ENCODE measurements around the gene ZNF888.
A peak's percentile ranks its signal among the peaks of the same experiment; 100 is the strongest.
"Not testable (repeated sequence)": the region's sequence is repeated elsewhere in the genome, so short reads cannot be mapped to it uniquely, and the experiment has no call there.

ZNF888 gene

DNA sequence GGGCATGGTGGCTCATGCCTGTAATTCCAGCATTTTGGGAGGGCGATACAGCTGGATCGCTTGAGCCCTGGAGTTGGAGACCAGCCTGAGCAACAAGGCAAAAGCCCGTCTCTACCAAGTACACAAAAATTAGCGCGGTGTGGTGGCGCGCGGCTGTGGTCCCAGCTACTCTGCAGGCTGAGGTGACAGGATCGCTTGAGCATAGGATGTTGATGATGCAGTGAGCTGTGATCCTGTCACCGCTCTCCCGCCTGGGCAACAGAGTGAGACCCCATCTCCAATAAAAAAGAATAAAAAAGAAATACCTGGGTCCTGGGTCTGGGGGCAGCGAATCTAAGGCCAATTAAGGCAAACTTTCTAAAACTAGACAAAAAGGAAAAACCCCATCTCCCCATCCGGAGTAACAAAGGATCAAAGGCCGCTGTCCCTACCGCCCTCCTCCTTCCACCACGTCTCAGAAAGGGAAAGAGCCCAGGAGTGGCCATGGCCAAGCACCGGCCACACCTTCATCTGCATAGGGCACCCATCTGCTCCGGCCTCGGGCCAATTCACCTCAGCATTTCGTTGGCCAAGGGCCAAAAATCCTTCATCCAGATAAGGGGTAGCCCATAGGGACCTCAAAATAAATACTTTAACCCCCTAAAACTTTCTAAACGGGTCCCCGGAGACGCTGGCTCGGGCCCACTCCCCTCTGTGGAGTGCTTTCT lies 26.6 kb downstream of the ZNF888 start:
- in situ Hi-C loops (cut with MboI; ENCODE audit: low pct_unique_long_range_greater_than_20kb, low sequenced_read_pairs), result no loop called here
- no peak for DNase-seq

DNA sequence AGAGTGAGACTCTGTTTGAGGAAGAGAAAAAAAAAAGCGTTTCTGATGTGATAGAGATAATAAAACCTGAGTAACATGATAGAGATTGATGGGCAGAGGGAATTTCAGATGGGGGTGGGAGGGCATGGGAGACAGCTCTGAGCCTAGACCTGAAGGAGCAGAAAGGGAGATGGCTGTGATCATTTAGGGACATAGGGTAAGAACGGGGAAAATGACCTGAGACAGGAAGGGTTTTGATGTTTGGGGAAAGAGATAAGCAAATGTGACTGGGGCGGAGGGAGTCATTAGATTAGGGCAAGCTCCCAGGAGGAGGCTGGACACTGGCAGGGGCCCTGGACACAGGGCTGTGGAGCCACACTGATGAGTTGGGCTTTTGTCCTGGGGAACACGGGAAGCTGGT lies 31.9 kb downstream of the ZNF888 start:
- no peak for DNase-seq
- in situ Hi-C loops (cut with MboI; ENCODE audit: low pct_unique_long_range_greater_than_20kb, low sequenced_read_pairs), result no loop called here

DNA sequence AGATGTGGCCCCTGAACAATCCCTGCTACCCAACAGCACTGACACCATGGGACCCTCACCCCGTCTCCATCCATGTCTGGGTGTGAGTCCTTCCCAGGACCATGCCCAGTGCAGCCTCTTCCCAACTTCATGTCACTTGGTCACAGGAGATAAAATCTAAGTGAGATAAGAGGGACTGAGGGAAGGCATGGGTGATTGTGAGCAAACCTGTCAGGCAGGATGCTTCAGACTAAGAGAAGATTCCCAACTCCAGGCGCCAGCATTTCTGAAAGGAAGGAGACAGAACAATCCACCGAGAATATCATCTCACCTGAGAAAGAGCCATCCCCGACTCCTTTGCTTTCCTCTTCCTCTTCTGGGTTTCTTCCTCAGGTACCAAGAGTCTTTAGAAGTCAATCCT lies 33.3 kb downstream of the ZNF888 start:
- in situ Hi-C loops (cut with MboI; ENCODE audit: low pct_unique_long_range_greater_than_20kb, low sequenced_read_pairs), result no loop called here
- no peak for DNase-seq

DNA sequence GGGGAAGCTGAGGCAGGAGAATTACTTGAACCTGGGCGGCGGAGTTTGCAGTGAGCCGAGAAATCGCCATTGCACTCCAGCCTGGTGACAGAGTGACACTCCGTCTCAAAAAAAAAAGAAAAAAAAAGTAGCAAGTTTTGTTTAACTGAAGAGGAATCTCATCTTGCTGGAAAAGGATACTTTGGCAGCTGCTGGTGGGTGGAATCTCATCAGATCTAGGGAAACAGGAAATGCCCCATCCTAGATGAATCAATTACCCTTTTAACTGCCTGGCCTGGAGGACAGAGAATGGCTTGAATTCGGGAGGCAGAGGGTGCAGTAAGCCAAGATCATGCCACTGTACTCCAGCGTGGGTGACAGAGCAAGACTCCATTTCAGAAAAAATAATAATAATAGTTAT lies 34.2 kb downstream of the ZNF888 start:
- DNase-seq, result no peak
- in situ Hi-C loops (cut with MboI; ENCODE audit: low pct_unique_long_range_greater_than_20kb, low sequenced_read_pairs), result no loop called here

DNA sequence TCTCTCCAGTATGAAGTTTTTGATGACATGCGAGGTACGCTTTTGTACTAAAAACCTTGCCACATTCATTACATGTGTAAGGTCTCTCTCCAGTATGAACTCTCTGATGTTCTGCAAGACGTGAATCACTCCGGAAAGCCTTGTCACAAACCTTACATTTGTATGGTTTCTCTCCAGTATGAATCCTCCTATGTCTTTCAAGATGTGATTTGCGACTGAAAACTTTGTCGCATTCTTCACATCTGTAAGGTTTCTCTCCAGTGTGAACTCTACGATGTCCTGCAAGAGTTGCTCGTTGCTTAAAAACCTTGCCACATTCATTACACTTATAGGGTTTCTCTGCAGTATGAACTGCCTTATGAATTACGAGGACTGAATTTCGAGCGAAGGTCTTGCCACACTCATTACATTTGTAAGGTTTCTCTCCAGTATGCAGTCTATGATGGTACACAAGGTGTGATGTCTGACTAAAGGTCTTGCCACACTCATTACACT lies 42.3 kb downstream of the ZNF888 start:
- in situ Hi-C loops (cut with MboI; ENCODE audit: low pct_unique_long_range_greater_than_20kb, low sequenced_read_pairs), result no loop called here
- DNase-seq, result no peak

DNA sequence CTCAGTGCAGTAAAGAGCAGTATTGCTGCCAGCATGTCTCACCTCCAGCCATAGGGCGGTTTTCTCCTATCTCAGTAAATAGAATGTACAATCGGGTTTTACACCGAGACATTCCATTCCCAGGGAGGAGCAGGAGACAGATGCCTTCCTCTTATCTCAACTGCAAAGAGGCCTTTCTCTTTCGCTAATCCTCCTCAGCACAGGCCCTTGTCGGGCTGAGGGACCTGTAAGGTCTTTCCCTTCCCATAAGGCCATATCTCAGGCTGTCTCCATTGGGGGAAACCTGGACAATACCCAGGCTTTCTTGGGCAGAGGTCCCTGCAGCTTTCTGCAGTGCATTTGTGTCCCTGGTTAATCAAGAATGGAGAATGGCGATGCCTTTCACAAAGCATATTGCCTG lies 50.2 kb downstream of the ZNF888 start:
- in situ Hi-C loops (cut with MboI; ENCODE audit: low pct_unique_long_range_greater_than_20kb, low sequenced_read_pairs); DNase-seq: not testable (repeated sequence)

DNA sequence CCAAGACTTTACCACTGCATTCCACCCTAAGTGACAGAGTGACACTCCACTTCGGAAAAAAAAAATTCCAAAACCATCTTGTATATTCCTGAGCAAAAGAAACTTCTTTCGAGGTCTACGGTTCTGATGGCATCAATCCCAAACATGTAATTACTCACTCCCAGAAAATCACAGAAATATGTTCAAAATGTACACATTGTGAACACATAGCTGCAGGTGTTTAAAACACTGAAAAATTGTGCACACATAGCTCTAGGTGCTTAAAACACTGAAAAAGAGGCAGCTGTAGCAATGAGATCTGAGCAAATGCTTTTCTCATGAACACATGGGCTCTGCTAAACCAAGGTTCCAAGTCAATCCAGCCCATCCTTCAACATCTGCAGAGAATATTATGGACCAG lies 51.8 kb downstream of the ZNF888 start:
- DNase-seq, result no peak
- in situ Hi-C loops (cut with MboI; ENCODE audit: low pct_unique_long_range_greater_than_20kb, low sequenced_read_pairs), result no loop called here

DNA sequence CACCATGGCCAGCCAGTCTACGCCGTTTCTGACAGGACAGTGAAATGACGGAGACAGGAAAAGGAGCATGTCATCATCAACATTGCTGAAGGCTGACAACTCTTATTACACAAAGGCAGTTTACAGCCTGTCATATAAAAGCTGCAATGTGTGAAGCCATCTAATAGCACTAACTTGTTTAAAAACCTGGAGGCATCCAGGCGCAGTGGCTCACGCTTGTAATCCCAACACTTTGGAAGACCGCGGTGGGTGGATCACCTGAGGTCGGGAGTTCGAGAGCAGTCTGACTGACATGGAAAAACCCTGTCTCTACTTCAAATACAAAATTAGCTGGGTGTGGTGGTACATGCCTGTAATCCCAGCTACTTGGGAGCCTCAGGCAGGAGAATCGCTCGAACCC lies 55.2 kb downstream of the ZNF888 start:
- in situ Hi-C loops (cut with MboI; ENCODE audit: low pct_unique_long_range_greater_than_20kb, low sequenced_read_pairs), result not testable (repeated sequence)

DNA sequence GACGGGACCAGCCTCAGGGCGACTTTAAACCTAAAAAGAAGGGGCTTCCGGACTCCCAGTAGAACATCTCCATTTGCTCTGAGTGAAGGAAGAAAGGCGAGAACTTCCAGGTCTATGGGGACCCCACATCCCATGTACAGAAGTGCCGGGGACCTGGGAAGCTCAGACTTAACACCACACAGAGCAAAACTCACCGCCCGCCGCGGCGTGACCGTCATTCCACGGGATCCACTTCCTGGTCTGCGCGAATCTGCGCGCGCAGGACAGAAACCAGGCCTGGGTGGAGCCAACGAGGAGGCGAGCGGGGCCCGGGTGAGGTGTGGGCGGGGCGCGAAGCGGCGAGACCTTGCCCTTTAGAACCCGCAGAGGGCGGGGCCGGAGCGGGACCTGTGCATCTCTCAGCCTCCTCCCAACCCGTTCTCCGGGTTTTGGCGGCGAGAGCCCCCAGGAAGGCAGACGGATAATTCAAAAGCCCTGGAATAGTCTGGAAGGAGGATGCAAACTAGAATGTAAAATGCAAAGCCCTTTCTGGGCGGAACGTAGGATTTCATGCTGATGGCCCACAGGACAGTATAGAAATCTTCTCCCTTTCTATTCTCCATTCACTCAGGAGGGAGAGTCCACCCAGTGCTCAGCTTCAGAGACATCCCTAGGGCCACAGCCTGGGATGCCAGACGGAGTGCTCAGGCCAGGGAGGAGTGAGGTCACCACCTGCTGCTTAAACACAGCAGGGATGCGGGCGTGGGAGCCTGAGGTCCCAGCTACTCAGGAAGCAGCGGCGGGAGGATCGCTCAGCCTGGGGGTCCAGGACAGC lies 65.6 kb downstream of the ZNF888 start, which contains the start of gene ZNF468:
ZNF468 (minus strand) TSS at position 242 of the 814 bp plus-strand sequence. CDS start 3,347 bp downstream, outside the sequence.
- in situ Hi-C loops (cut with MboI; ENCODE audit: low pct_unique_long_range_greater_than_20kb, low sequenced_read_pairs), result not testable (repeated sequence)
- DNase-seq, result peak; percentile 49

More for the DNA sequence above, 55.2 kb downstream of the ZNF888 start:
- not testable (repeated sequence) for DNase-seq

DNA sequence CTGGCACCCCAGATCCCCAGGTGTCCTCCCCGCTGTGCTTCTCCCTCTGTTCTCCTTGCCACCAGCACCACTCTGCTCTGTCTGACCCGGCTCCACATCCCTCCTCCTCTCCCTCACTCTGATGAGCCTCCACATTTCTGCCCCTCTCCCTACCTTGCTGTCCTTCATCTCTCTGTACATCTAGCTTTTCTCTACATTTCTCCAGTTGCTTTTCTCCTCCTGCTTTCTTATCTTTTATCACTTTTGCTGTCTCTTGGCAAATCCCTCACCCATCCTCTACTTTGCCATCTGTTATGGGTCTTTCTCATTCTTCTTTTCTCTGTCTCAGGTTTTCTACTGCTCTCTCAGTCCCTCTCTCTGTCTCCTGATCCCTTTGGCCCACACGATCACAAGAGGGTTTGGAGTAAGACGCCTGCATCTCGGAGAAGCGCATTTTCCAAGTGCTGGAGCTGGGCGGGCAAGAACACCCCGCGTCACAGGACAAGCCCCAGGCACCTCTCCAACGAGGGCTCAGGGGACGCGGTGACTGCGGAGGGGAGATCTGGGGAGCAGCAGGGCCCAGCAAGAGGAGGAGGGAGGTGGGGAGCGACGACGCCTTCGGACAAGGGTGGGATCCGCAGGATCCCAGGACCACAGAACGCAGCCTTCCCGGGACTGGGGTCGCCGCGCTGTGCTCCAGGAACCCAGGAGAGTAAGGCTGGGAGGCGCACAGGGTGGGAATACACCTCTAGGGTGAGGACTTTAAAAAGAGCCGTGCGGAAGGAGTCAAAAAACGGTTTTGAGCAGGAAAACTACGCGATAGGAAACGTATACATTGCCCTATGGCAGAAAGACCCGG lies 66.5 kb downstream of the ZNF888 start:
- peak; percentile 7 for DNase-seq
- in situ Hi-C loops (cut with MboI; ENCODE audit: low pct_unique_long_range_greater_than_20kb, low sequenced_read_pairs), result not testable (repeated sequence)

Data from KBM-7 (cell line).